Epidermal melanocyte (primary cell): ENCODE data around the gene LATS1.
"Not testable (repeated sequence)": the region's sequence is repeated elsewhere in the genome, so short reads cannot be mapped to it uniquely, and the experiment has no call there.

ENCODE experiments used
- DNase-seq: peaks from one replicate; pipeline ENCODE4 v3.0.0; 2011; ENCODE audit warnings: low spot score; ENCODE audit not compliant: insufficient read length

Gene LATS1

DNA sequence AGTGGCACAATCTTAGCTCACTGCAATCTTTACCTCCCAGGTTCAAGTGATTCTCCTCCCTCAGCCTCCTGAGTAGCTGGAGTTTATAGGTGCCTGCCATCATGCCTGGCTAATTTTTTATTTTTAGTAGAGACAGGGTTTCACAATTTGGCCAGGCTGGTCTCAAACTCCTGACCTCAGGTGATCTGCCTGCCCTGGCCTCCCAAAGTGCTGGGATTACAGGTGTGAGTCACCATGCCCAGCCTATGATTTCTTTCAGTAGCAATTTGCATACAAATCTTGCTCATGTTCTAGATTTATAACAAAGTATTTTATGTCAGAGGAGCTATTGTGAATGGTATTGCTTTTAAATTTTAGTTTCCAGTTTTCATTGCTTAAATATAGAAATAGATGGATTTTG is 45.6 kb downstream of the LATS1 start:
- DNase-seq: not testable (repeated sequence)

- DNase-seq: no peak
Measured at GRCh38 chr6:149660028-149660427, 57.9 kb downstream of the LATS1 start.

DNA sequence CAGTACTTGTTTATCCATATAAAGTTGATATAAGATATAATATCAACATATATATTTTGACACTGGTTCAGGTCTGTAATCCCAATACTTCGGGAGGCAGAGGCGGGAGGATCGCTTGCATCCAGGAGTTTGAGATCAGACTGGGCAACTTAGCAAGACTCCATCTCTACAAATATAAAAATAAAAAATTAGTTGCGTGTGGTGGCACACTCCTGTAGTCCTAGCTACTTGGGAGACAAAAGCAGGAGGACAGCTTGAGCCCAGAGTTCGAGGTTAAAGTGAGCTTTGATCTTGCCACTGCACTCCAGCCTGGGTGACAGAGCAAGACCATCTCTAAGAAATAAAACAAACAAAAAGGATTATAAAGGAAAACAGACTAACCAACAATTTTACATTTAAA is 60.5 kb downstream of the LATS1 start:
- DNase-seq: no peak

DNA sequence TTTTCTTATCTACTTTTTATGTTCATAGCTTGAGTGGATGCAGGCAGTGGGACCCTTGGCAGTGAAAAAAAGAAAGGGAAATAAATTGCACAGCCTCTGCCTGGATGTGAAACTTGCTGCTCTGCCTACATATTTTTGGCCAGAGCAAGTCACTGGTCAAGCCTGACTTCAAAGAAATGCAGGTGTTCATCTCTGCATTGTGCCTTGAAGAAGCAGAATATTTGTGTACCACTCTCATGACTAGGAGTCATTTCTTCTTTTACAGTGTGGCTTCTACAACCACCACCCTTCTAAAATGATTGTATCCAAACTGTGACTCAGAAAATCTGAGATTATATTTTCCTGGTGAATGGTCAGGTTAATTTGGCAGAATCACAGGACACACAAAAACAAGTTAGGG is 66.8 kb downstream of the LATS1 start:
- DNase-seq: no peak

DNA sequence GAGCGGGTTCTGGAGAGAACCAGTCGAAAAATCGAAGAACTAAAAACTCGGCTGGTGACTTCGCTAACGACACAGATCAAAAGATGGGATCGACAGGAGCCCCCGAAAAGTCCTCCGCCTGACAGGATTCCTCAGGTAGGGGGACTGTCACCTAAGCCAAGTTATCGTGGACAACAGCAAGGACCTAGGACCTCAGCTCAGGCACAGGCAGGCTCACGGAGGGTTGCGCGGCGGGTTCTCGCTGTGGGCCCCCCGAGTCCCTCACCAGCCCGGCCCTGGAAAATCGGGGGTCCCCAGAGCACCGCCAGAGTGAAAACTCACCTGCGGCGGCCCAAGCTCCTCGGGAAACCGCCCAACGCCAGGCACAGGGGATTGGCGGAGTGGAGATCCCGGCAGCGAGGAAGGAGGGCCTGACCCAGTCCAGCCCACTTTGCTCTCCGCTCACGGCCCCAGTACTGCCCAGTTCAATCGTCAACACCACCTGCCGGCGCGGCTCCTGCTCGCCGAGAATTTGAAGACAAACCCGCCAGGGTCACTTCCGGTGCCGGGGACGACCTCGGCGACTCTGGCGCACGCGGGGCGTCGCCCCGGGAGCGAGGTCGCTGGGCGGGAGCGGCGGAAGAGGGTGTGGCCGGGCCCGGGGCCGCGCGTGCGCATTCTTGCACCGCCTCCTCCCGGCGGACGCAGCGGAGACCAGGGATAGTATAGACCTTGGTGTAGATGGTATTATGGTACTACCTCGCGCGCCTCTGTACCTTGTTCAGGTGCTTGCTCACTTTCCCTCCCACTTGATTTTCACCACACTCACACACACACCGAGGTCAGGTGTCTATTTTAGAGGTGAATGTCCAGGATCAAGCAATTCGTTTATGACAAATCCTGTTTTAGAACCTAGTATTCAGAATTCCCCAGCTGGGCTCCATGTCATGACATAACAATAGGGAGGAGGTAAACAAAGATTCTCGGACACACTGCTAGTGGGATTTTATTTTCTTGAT is 69.5 kb downstream of the LATS1 start, which contains the start of gene KATNA1:
Gene KATNA1 (minus strand): TSS at position 567 of the 998 bp plus-strand sequence. CDS start 10,167 bp downstream, outside the sequence.
- DNase-seq: peak; percentile 83

DNA sequence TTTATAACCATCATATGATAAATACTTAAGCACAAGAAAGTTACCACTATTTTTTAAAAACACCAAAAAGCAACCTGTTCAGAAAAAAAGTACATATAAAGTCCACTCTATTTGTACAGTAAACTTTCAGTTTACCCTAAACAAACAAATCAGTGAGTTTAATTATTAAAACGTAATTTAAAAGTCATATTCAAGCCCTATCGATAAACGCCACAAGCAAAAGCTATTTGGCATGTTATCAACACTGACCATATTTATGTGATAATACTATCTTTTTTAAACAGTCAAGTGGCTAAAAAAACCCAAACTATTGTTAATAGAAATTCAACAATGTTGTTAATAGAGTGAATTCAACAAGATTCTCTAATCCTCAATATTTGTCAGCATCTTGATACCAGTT is 71.3 kb downstream of the LATS1 start:
- DNase-seq: no peak

- no peak for DNase-seq
Measured at GRCh38 chr6:149642829-149643580, 74.9 kb downstream of the LATS1 start.

DNA sequence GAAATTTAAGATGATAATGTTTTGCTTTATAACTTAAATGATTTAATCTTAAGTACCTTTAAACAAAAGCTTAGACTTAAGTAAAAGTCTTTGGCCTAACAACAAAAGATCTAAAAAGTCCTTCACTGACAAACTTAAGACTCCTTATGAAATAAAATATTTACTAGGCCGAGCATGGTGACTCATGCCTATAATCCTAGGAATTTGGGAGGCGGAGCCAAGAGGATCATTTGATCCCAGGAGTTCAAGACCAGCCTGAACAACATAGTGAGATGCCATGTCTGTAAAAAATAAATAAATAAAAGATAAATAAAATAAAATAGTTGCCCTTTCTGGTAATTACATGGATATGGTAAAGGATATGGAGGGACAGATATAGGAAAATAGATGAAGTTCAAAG is 81.8 kb downstream of the LATS1 start:
- DNase-seq: no peak

- no peak for DNase-seq
Measured at GRCh38 chr6:149634315-149634714, 83.6 kb downstream of the LATS1 start.

- no peak for DNase-seq
Measured at GRCh38 chr6:149628875-149629510, 88.9 kb downstream of the LATS1 start.

- DNase-seq: no peak
Measured at GRCh38 chr6:149627672-149628071, 90.2 kb downstream of the LATS1 start.

- DNase-seq: no peak
Measured at GRCh38 chr6:149615805-149616204, 102.1 kb downstream of the LATS1 start.

DNA sequence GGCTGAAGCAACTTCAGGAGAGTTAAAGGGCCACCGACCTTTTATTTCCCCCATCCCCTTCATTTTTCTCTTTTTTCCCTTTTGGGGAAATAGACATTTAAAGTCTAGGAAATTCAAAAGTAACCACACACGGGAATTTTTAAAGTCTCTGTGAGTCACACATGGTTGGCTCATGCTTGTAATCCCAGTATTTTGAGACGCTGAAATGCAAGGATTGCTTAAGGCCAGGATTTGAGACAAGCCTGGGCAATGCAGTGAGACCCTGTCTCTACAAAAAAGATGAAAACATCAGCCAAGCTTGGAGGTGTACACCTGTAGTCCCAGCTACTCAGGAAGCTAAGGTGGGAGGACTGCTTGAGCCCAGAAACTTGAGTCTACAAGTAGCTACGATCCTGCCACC is 103.6 kb downstream of the LATS1 start:
- DNase-seq: no peak

GRCh38 chr6:149608381-149608982 is 109.4 kb downstream of the LATS1 start:
- no peak for DNase-seq
